WTC11 (cell line): ENCODE measurements around the gene MAML2. TPM values are rescaled to one million over a fixed set of nuclear protein-coding genes. Genes with fewer than 3 reads are reported as not detected.
A peak's percentile ranks its signal among the peaks of the same experiment; 100 is the strongest.

Experiments used
- ATAC-seq: fragments of 200-7000 bp; cut with Tn5 transposase; 2 replicates; pipeline ENCODE4 v1.10.0; 2021; ENCODE audit warnings: mild to moderate bottlenecking, moderate library complexity
- CTCF ChIA-PET: fragments of 300-600 bp; sonication (Branson Sonifier 250); formaldehyde crosslinking; loops from one replicate; lab custom pipeline; 2021; ENCODE audit warnings: antibody characterized with exemption; lab: Charles Lee
- POLR2A ChIA-PET: fragments of 350-600 bp; sonication (Branson Sonifier 250); formaldehyde crosslinking; loops from one replicate; lab custom pipeline; 2021; ENCODE audit warnings: antibody characterized with exemption; lab: Charles Lee
- DNase-seq: peaks from one replicate; pipeline ENCODE4 v3.0.0; 2021; ENCODE audit warnings: low spot score
- H3K27ac Mint-ChIP-seq: 2 replicates; pipeline ENCODE4 v1.8.0; 2021; ENCODE audit warnings: mixed read lengths
- H3K27me3 Mint-ChIP-seq: 2 replicates; pipeline ENCODE4 v1.8.0; 2021; ENCODE audit warnings: low read depth, mild to moderate bottlenecking, moderate library complexity, mixed read lengths
- H3K36me3 Mint-ChIP-seq: 2 replicates; pipeline ENCODE4 v1.8.0; 2021; ENCODE audit warnings: mixed read lengths
- H3K4me1 Mint-ChIP-seq: 2 replicates; pipeline ENCODE4 v1.8.0; 2022; ENCODE audit warnings: mixed read lengths
- H3K4me3 Mint-ChIP-seq: 2 replicates; pipeline ENCODE4 v1.8.0; 2021; ENCODE audit warnings: mild to moderate bottlenecking, moderate library complexity, mixed read lengths
- H3K9me3 Mint-ChIP-seq: 2 replicates; pipeline ENCODE4 v1.8.0; 2021; ENCODE audit warnings: mixed read lengths
- CBFB ChIP-seq: sonication (generic); formaldehyde crosslinking; IDR thresholded peaks from 2 replicates; pipeline ENCODE4 v1.8.1; 2022; ENCODE audit warnings: mild to moderate bottlenecking, low read depth, missing genetic modification reagents
- CREB1 ChIP-seq: sonication (generic); formaldehyde crosslinking; IDR thresholded peaks from 2 replicates; pipeline ENCODE4 v1.8.0; 2023; ENCODE audit warnings: mild to moderate bottlenecking, missing genetic modification reagents
- CREM ChIP-seq: sonication (generic); formaldehyde crosslinking; IDR thresholded peaks from 2 replicates; pipeline ENCODE4 v1.8.1; 2022; ENCODE audit warnings: mild to moderate bottlenecking, missing genetic modification reagents, moderate library complexity
- E2F4 ChIP-seq: sonication (generic); formaldehyde crosslinking; IDR thresholded peaks from 2 replicates; pipeline ENCODE4 v1.8.1; 2022; ENCODE audit warnings: low read depth, mild to moderate bottlenecking, moderate library complexity, missing genetic modification reagents, borderline replicate concordance
- FOXP1 ChIP-seq: sonication (generic); formaldehyde crosslinking; IDR thresholded peaks from 2 replicates; pipeline ENCODE4 v1.8.0; 2022; ENCODE audit warnings: missing genetic modification reagents, mild to moderate bottlenecking, moderate library complexity, borderline replicate concordance
- NR1H2 ChIP-seq: sonication (generic); formaldehyde crosslinking; IDR thresholded peaks from 2 replicates; pipeline ENCODE4 v1.9.0; 2021; ENCODE audit warnings: mild to moderate bottlenecking, moderate library complexity, missing genetic modification reagents
- NR2C2 ChIP-seq: sonication (generic); formaldehyde crosslinking; IDR thresholded peaks from 2 replicates; pipeline ENCODE4 v1.8.0; 2022; ENCODE audit warnings: mild to moderate bottlenecking, missing genetic modification reagents
- RORB ChIP-seq: fragments of 250-450 bp; sonication (Bioruptor Pico); IDR thresholded peaks from 2 replicates; pipeline ENCODE4 v1.9.0; 2021; ENCODE audit warnings: mild to moderate bottlenecking
- SOX15 ChIP-seq: fragments of 250-450 bp; sonication (Bioruptor Pico); IDR thresholded peaks from 2 replicates; pipeline ENCODE4 v1.9.0; 2021; ENCODE audit warnings: mild to moderate bottlenecking
- STAT6 ChIP-seq: sonication (generic); formaldehyde crosslinking; conservative IDR thresholded peaks from 2 replicates; pipeline ENCODE4 v1.8.1; 2023; ENCODE audit warnings: mild to moderate bottlenecking, low read depth, missing genetic modification reagents, moderate library complexity
- TCF7 ChIP-seq: sonication (generic); formaldehyde crosslinking; IDR thresholded peaks from 2 replicates; pipeline ENCODE4 v1.8.0; 2022; ENCODE audit warnings: mild to moderate bottlenecking, low read depth, missing genetic modification reagents, moderate library complexity
- TEAD1 ChIP-seq: sonication (generic); formaldehyde crosslinking; IDR thresholded peaks from 2 replicates; pipeline ENCODE4 v1.8.0; 2022; ENCODE audit warnings: mild to moderate bottlenecking, missing genetic modification reagents
- TEAD4 ChIP-seq: sonication (generic); formaldehyde crosslinking; IDR thresholded peaks from 2 replicates; pipeline ENCODE4 v1.8.0; 2022; ENCODE audit warnings: mild to moderate bottlenecking, missing genetic modification reagents
- ZMAT4 ChIP-seq: fragments of 250-450 bp; sonication (Bioruptor Pico); IDR thresholded peaks from 2 replicates; pipeline ENCODE4 v1.9.0; 2021; ENCODE audit warnings: mild to moderate bottlenecking
- ZNF317 ChIP-seq: sonication (generic); formaldehyde crosslinking; IDR thresholded peaks from 2 replicates; pipeline ENCODE4 v1.8.1; 2023; ENCODE audit warnings: low read depth, mild to moderate bottlenecking, moderate library complexity, missing genetic modification reagents, borderline replicate concordance
- ZNF423 ChIP-seq: fragments of 250-450 bp; sonication (Bioruptor Pico); IDR thresholded peaks from 2 replicates; pipeline ENCODE4 v2.1.2; 2022; ENCODE audit warnings: mild to moderate bottlenecking, moderate library complexity
- ZNF425 ChIP-seq: fragments of 250-450 bp; sonication (Bioruptor Pico); conservative IDR thresholded peaks from 2 replicates; pipeline ENCODE4 v1.9.0; 2021; ENCODE audit warnings: mild to moderate bottlenecking
- ZNF512 ChIP-seq: sonication (generic); formaldehyde crosslinking; IDR thresholded peaks from 2 replicates; pipeline ENCODE4 v1.8.1; 2022; ENCODE audit warnings: missing genetic modification reagents, borderline replicate concordance
- ZNF671 ChIP-seq: fragments of 250-450 bp; sonication (Bioruptor Pico); IDR thresholded peaks from 2 replicates; pipeline ENCODE4 v1.8.0; 2021; ENCODE audit warnings: mild to moderate bottlenecking
- total RNA-seq: library from RNA; stranded (reverse); gene quantifications from 3 replicates; pipeline ENCODE4 v1.2.3, GENCODE V29; 2021

MAML2 gene
- total RNA-seq, 1 experiment from 2014 or later: 8.1 TPM

- H3K9me3 Mint-ChIP-seq: peaks cover 4% of the 10 kb centered on the region; the same call in 1 of the 2 replicates
- H3K4me3 Mint-ChIP-seq: no peak overlapping the region
- peaks cover 67% of the 10 kb centered on the region for H3K4me1 Mint-ChIP-seq
- CTCF ChIA-PET: no interaction called here
- DNase-seq (no peak), ATAC-seq (peak; percentile 38)
- TF ChIP-seq ZMAT4: no peak
- TF ChIP-seq SOX15 (CRISPR knock-in tag): no peak
- TF ChIP-seq ZNF317: no peak
- TF ChIP-seq CREB1 (CRISPR knock-in tag): no peak
- TF ChIP-seq CBFB (CRISPR knock-in tag): no peak
- TF ChIP-seq TCF7 (CRISPR knock-in tag): no peak
- no peak for TF ChIP-seq ZNF512 (CRISPR knock-in tag)
- TF ChIP-seq ZNF425 (CRISPR knock-in tag): no peak
- no peak for TF ChIP-seq TEAD4
- no peak for TF ChIP-seq NR1H2 (CRISPR knock-in tag)
- no peak for TF ChIP-seq NR2C2 (CRISPR knock-in tag)
- no peak for TF ChIP-seq ZNF423 (CRISPR knock-in tag)
- no peak for TF ChIP-seq TEAD1 (CRISPR knock-in tag)
- TF ChIP-seq E2F4 (CRISPR knock-in tag): no peak
- no peak for TF ChIP-seq ZNF671 (CRISPR knock-in tag)
- TF ChIP-seq RORB (CRISPR knock-in tag): no peak
- TF ChIP-seq STAT6 (CRISPR knock-in tag): no peak
- no peak for TF ChIP-seq FOXP1
- TF ChIP-seq CREM (CRISPR knock-in tag): no peak
- H3K36me3 Mint-ChIP-seq: peaks cover 4% of the 10 kb centered on the region; the same call in 1 of the 2 replicates
- H3K27me3 Mint-ChIP-seq: no peaks in the 10 kb centered on the region
- peak overlapping the region; percentile 55; the same call in 1 of the 2 replicates for H3K27ac Mint-ChIP-seq
- POLR2A ChIA-PET: no interaction called here
Measured at GRCh38 chr11:96203567-96204365, 139.2 kb downstream of the MAML2 start.
